ENCODE results near the gene PTPRCAP. TPM values are rescaled to one million over a fixed set of nuclear protein-coding genes. Genes with fewer than 3 reads are reported as not detected.
A peak's percentile ranks its signal among the peaks of the same experiment; 100 is the strongest.

PTPRCAP gene
- total RNA-seq, 2 experiments from 2014 or later: 93.5 to 97.4 TPM

DNA sequence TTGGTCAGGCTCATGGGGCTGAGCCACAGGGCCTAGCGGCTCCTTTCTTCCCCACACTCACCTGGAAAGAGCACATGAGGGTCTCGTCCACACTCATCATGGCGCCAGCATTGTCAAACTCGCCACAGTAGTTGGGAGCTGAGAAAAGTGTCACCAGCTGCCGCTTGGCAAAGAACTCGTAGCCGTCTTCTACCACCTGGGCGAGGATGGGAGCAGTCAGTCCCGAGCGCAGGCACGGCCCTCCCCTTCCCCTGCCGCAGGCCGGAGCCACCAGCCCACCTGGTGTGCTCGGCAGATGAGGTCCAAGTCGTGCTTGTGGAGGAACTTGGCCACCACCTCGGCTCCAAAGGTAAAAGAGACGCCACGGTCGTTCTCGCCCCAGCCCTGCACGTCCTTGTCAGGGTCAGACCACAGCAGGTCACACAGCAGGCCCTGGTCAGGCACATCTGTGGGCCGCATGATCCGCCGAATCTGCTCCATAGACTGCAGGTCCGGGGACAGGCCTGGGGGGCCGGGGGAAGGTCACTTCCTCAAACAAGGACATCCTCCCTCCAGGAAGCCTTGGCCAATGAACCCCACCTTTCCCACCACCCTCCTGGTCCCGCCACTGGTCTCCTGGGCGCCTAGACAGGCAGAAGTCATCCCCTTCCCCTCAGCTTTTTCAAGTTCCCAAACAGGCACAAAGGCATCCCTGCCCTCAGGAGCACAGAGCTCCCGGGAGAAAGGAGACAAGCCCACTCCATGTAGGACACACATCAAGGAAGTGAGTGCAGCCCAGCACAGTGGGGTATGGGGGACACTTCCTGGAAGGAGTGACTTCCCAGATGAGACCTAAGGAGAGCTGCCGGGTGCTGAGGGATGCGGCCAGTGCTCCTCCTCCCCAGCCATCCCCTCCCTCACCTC lies 38.6 kb downstream of the PTPRCAP start:
- ChIA-PET POLR2A (interaction anchor here (6.5 to 6.6 kb wide), 2 partner anchors 7 to 39 kb away, joined by 38 to 68 read pairs; partner anchors contain the start of genes PTPRCAP and RAD9A), CTCF (interaction anchor here (3.2 kb wide), 1 partner anchor 8 kb away, joined by 28 read pairs; the partner anchor contains the start of gene RAD9A)
- Mint-ChIP-seq H3K4me3 (peak overlapping the region; percentile 49), H3K36me3 (peaks cover 32% of the 10 kb centered on the region), H3K4me1 (ENCODE audit: low read depth) (peaks cover 54% of the 10 kb centered on the region), H3K9me3 (no peaks in the 10 kb centered on the region), H3K27me3 (no peaks in the 10 kb centered on the region), H3K27ac (peak overlapping the region; percentile 51)
- intact Hi-C loops (cut with micrococcal nuclease): no loop called here
- no peak for DNase-seq

DNA sequence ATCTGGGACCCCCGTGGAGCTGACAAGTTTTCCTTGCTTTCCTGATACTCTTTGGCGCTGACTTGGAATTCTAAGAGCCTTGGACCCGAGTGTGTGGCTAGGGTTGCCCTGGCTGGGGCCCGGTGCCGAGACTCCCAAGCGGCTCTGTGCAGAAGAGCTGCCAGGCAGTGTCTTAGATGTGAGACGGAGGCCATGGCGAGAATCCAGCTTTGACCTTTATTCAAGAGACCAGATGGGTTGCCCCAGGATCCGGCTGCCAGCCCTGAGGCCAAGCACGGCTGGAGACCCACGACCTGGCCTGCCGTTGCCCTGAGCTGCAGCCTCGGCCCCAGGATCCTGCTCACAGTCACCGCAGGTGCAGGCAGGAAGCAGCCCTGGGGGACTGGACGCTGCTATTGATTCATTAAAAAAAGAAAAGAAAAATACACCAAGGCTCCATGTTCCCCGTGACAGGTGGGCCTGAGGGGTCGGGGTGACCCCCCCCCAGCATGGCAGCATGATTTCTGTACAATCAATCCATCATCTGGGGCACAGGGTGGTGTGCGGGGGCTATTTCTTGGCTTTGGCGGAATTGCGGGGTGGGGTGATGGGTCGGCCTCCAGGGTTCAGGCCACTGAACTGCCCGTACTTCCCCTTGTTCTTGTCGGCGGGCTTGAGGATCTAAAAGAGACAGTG lies 39.4 kb downstream of the PTPRCAP start:
- DNase-seq: no peak
- peak overlapping the region; percentile 69 for H3K27ac Mint-ChIP-seq
- no peaks in the 10 kb centered on the region for H3K27me3 Mint-ChIP-seq
- peaks cover 55% of the 10 kb centered on the region for H3K4me1 Mint-ChIP-seq (ENCODE audit: low read depth)
- H3K36me3 Mint-ChIP-seq: peaks cover 30% of the 10 kb centered on the region
- no peaks in the 10 kb centered on the region for H3K9me3 Mint-ChIP-seq
- CTCF ChIA-PET: interaction anchor here (1.1 kb wide), 1 partner anchor 15 kb away, joined by 3 read pairs; no protein-coding TSS in a partner anchor
- POLR2A ChIA-PET: interaction anchor here (1.7 kb wide), 1 partner anchor 90 kb away, joined by 5 read pairs; no protein-coding TSS in a partner anchor
- H3K4me3 Mint-ChIP-seq: no peak overlapping the region
- intact Hi-C loops (cut with micrococcal nuclease): no loop called here

DNA sequence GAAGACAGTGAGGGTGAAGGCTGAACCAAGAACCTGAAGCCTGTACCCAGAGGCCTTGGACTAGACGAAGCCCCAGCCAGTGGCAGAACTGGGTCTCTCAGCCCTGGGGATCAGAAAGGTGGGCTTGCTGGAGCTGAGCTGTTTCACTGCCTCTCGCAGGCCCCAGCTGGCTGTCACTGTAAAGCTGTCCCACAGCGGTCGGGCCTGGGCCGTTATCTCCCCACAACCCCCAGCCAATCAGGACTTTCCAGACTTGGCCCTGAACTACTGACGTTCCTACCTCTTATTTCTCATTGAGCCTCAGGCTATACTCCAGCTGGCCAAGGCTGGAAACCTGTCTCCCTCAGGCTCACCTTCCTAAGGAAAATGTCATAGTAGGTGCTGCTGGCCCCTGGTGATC lies 39.9 kb downstream of the PTPRCAP start:
- no peak for DNase-seq
- intact Hi-C loops (cut with micrococcal nuclease): no loop called here
- H3K27me3 Mint-ChIP-seq: no peaks in the 10 kb centered on the region
- H3K36me3 Mint-ChIP-seq: peaks cover 30% of the 10 kb centered on the region
- peaks cover 54% of the 10 kb centered on the region for H3K4me1 Mint-ChIP-seq (ENCODE audit: low read depth)
- ChIA-PET POLR2A (interaction anchor here (1.7 kb wide), 1 partner anchor 91 kb away, joined by 5 read pairs; no protein-coding TSS in a partner anchor), CTCF (interaction anchor here (1.1 kb wide), 1 partner anchor 15 kb away, joined by 3 read pairs; no protein-coding TSS in a partner anchor)
- peak overlapping the region; percentile 69 for H3K27ac Mint-ChIP-seq
- H3K4me3 Mint-ChIP-seq: no peak overlapping the region
- H3K9me3 Mint-ChIP-seq: no peaks in the 10 kb centered on the region

DNA sequence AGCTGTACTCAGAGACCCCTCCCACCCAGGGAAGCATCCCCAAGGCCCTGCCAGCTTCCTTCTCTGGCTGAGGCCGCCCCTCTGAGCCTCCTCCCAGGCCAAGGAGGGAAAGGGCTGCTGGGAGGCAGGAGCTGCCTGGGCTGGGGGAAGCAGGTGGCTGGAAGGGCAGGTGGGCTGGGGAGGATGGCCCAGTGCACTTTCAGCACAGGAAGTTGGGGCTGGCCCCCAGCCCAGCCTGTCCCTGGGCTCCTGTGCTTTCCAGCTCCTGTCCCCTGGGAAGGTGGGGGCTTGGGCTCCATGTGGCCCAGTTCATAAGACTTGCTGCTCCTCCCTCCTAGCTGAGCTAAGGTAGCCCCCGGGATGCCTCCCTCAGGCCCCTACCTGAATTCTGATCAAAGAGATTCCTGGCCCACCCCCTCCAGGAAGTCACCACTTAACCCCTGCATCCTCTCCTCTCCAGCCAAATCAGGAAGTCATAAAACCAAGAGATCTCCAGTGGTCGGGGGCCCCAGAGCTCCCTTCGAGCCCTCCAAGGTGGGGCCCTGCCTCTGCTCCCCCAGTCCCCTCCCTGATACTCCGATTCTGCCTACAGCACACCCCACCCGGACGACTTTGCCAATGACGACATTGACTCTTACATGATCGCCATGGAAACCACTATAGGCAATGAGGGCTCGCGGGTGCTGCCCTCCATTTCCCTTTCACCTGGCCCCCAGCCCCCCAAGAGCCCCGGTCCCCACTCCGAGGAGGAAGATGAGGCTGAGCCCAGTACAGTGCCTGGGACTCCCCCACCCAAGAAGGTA lies 40.7 kb downstream of the PTPRCAP start:
- Mint-ChIP-seq H3K9me3 (no peaks in the 10 kb centered on the region), H3K27me3 (no peaks in the 10 kb centered on the region), H3K27ac (peak overlapping the region; percentile 88), H3K4me1 (ENCODE audit: low read depth) (peaks cover 54% of the 10 kb centered on the region), H3K36me3 (peaks cover 30% of the 10 kb centered on the region), H3K4me3 (no peak overlapping the region)
- intact Hi-C loops (cut with micrococcal nuclease): no loop called here
- ChIA-PET POLR2A (interaction anchor here (1.0 to 1.7 kb wide), 3 partner anchors 41 to 154 kb away, joined by 3 to 5 read pairs (median 3); partner anchors contain the start of gene PTPRCAP), CTCF (interaction anchor here (1.1 to 1.7 kb wide), 4 partner anchors 14 to 45 kb away, joined by 3 to 7 read pairs (median 4); no protein-coding TSS in a partner anchor)
- DNase-seq: no peak

DNA sequence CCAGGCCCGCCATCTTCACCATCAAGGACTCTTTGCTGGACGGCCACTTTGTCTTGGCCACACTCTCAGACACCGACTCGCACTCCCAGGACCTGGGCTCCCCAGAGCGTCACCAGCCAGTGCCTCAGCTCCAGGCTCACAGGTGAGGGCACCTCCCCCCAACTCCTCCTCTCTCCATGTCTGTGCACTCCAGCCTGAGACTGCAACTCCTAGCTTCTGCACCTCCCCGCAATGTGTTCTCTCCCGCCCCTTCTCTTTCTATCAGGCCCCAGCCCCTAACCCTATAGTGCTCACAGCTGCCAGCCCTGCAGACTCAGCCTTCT lies 41.3 kb downstream of the PTPRCAP start:
- POLR2A ChIA-PET: interaction anchor here (1.0 to 1.7 kb wide), 3 partner anchors 41 to 153 kb away, joined by 3 to 5 read pairs (median 3); partner anchors contain the start of gene PTPRCAP
- CTCF ChIA-PET: interaction anchor here (1.3 to 1.7 kb wide), 3 partner anchors 14 to 44 kb away, joined by 4 to 7 read pairs (median 4); no protein-coding TSS in a partner anchor
- Mint-ChIP-seq H3K4me3 (no peak overlapping the region), H3K27me3 (no peaks in the 10 kb centered on the region), H3K27ac (peak overlapping the region; percentile 42), H3K36me3 (peaks cover 30% of the 10 kb centered on the region), H3K9me3 (no peaks in the 10 kb centered on the region), H3K4me1 (ENCODE audit: low read depth) (peaks cover 56% of the 10 kb centered on the region)
- intact Hi-C loops (cut with micrococcal nuclease): no loop called here
- no peak for DNase-seq

DNA sequence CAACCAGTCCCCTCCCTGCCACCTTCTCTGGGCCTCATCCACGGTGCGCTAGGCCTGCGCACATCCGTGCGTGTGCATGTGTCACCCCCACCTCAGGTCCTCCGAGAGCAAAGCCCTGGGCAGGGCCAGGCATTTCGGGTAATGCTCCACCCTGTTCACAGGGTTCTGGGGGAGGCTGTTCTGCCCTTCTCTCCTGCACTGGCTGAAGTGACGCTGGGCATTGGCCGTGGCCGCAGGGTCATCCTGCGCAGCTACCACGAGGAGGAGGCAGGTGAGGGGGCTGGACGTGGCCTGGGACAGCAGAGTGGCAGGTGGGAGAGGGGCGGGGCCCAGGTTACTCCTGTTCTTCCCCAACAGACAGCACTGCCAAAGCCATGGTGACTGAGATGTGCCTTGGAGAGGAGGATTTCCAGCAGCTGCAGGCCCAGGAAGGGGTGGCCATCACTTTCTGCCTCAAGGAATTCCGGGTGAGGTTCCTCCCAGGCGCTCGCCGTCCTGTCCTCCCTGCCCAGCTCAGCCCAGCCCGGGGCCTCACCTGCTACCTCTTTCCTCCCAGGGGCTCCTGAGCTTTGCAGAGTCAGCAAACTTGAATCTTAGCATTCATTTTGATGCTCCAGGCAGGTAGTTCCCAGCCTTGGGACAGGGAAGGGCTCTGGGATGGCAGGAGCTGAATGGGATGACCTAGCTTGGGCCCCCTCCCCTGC lies 41.8 kb downstream of the PTPRCAP start:
- Mint-ChIP-seq H3K27ac (peak overlapping the region; percentile 42), H3K4me3 (no peak overlapping the region), H3K4me1 (ENCODE audit: low read depth) (peaks cover 61% of the 10 kb centered on the region), H3K27me3 (no peaks in the 10 kb centered on the region), H3K36me3 (peaks cover 29% of the 10 kb centered on the region), H3K9me3 (no peaks in the 10 kb centered on the region)
- POLR2A ChIA-PET: interaction anchor here (1.0 kb wide), 2 partner anchors 42 to 153 kb away, joined by 3 read pairs; partner anchors contain the start of gene PTPRCAP
- CTCF ChIA-PET: interaction anchor here (1.3 to 1.7 kb wide), 4 partner anchors 9 to 44 kb away, joined by 3 to 7 read pairs (median 4); no protein-coding TSS in a partner anchor
- DNase-seq: no peak
- intact Hi-C loops (cut with micrococcal nuclease): no loop called here

DNA sequence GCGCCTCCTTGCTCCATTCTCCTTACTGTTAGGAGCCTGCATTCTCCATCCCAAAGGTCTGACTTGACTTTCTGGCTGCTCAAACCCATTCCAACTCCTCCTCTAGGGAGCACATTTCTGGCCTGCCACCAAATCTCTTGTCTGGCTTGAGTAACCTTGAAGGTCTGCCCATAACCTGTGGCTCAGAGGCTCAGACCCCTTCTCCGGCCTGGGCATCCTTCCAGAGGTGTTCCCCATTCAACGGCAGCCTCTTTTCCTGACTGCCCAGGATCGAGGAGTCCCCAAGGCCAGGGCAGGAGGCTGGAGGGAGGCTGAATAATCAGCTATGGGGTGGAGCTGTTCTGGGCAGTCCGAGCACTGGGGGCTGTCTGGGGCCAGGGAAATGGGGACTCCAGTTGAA lies 43.5 kb downstream of the PTPRCAP start:
- POLR2A ChIA-PET: no interaction called here
- H3K9me3 Mint-ChIP-seq: no peaks in the 10 kb centered on the region
- no peak overlapping the region for H3K27ac Mint-ChIP-seq
- H3K36me3 Mint-ChIP-seq: peaks cover 18% of the 10 kb centered on the region
- intact Hi-C loops (cut with micrococcal nuclease): loop anchor here (5.0 kb wide), 1 partner anchor 33 kb away; the partner anchor contains the start of gene RPS6KB2
- H3K4me1 Mint-ChIP-seq (ENCODE audit: low read depth): peaks cover 54% of the 10 kb centered on the region
- CTCF ChIA-PET: interaction anchor here (1.4 to 1.5 kb wide), 2 partner anchors 11 kb away, joined by 3 read pairs; no protein-coding TSS in a partner anchor
- H3K4me3 Mint-ChIP-seq: no peak overlapping the region
- no peaks in the 10 kb centered on the region for H3K27me3 Mint-ChIP-seq
- DNase-seq: no peak

DNA sequence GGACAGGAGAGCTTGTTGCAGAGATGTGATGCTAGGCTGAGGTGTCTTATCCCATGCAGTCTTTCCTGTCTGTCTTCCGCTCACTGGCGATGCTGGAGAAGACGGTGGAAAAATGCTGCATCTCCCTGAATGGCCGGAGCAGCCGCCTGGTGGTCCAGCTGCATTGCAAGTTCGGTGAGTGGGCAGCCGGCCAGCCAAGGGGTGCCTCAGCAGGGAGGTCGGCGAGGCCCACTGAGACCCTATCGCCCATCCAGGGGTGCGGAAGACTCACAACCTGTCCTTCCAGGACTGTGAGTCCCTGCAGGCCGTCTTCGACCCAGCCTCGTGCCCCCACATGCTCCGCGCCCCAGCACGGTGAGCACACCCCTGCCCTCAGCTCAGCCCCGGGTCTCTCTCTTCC lies 44.0 kb downstream of the PTPRCAP start:
- intact Hi-C loops (cut with micrococcal nuclease): loop anchor here (5.0 kb wide), 1 partner anchor 34 kb away; the partner anchor contains the start of gene RPS6KB2
- no peak overlapping the region for H3K27ac Mint-ChIP-seq
- no peak for DNase-seq
- H3K27me3 Mint-ChIP-seq: no peaks in the 10 kb centered on the region
- H3K4me3 Mint-ChIP-seq: peak overlapping the region; percentile 92
- H3K36me3 Mint-ChIP-seq: peaks cover 16% of the 10 kb centered on the region
- H3K4me1 Mint-ChIP-seq (ENCODE audit: low read depth): peaks cover 51% of the 10 kb centered on the region
- CTCF ChIA-PET: interaction anchor here (1.4 to 3.3 kb wide), 2 partner anchors 10 to 42 kb away, joined by 3 to 24 read pairs; no protein-coding TSS in a partner anchor
- H3K9me3 Mint-ChIP-seq: no peaks in the 10 kb centered on the region
- POLR2A ChIA-PET: interaction anchor here (3.5 kb wide), 1 partner anchor 9 kb away, joined by 38 read pairs; the partner anchor contains the start of genes PPP1CA and TBC1D10C

DNA sequence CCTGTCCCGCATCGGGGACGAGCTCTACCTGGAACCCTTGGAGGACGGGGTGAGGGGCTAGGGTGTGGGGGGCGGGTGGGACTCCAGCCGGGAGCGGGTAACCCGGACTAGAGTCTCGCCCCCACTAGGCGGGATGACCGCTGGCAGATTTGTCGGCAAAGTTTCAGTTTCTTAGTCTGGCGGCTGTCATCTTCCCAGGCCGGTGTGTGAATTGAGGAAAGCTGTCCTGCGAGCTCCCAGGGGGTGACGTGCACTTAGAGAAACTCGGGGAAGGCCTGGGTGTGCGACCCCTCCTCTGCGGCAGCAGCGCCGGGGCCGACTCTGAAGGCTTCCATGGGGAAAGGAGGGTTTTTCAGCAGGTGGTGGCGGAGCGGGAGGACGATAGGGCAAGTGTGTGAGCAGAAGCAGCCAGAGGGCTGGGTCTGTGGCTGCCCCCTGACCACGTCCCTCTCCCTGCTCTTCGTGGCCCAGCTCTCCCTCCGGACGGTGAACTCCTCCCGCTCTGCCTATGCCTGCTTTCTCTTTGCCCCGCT lies 45.2 kb downstream of the PTPRCAP start:
- H3K27me3 Mint-ChIP-seq: no peaks in the 10 kb centered on the region
- H3K9me3 Mint-ChIP-seq: no peaks in the 10 kb centered on the region
- CTCF ChIA-PET: interaction anchor here (0.8 to 3.3 kb wide), 14 partner anchors 9 to 95 kb away, joined by 3 to 28 read pairs (median 6); partner anchors contain the start of gene PPP1CA
- no peak for DNase-seq
- POLR2A ChIA-PET: interaction anchor here (0.7 to 3.5 kb wide), 9 partner anchors 10 to 152 kb away, joined by 3 to 38 read pairs (median 5); partner anchors contain the start of genes PPP1CA and TBC1D10C
- peak overlapping the region; percentile 92 for H3K4me3 Mint-ChIP-seq
- H3K27ac Mint-ChIP-seq: peak overlapping the region; percentile 76
- peaks cover 40% of the 10 kb centered on the region for H3K4me1 Mint-ChIP-seq (ENCODE audit: low read depth)
- intact Hi-C loops (cut with micrococcal nuclease): loop anchor here (5.0 kb wide), 1 partner anchor 35 kb away; the partner anchor contains the start of gene RPS6KB2
- H3K36me3 Mint-ChIP-seq: peaks cover 7% of the 10 kb centered on the region

Measured in activated CD4-positive, alpha-beta memory T cell treated with anti-CD3 and anti-CD28 coated beads for 36 hours (primary cell).